Measurements from ENCODE around the gene FAM170B.

Gene FAM170B

GRCh38 chr10:49139028-49139845 lies 5.4 kb upstream of the FAM170B start:
- H3K9ac ChIP-seq (ENCODE audit: low read length), result no peak overlapping the region

GRCh38 chr10:49138361-49138891 lies 4.6 kb upstream of the FAM170B start:
- H3K36me3 ChIP-seq (ENCODE audit: control insufficient read depth in 1 of 2, insufficient read depth in 2 of 2, low read length in 2 of 2), result no peaks in the 10 kb centered on the region
- H3K18ac ChIP-seq (ENCODE audit: low read length), result no peak overlapping the region
- WGBS (ENCODE audit: extremely low coverage, insufficient coverage, insufficient read length), result no CpG with 5 or more reads among the region's 7 CpGs
- no peak overlapping the region for H3K23ac ChIP-seq (ENCODE audit: low read length)
- no peak overlapping the region for H3K4me2 ChIP-seq (ENCODE audit: low read length)
- no peak overlapping the region for H2BK5ac ChIP-seq (ENCODE audit: low read depth, low read length, poor library complexity)
- H3K4me1 ChIP-seq (ENCODE audit: control insufficient read depth in 1 of 2, insufficient read depth in 2 of 2, low read length in 2 of 2), result no peaks in the 10 kb centered on the region
- no peaks in the 10 kb centered on the region for H3K27me3 ChIP-seq (ENCODE audit: insufficient read depth, low read length)
- no peak overlapping the region for H3K4ac ChIP-seq (ENCODE audit: low read depth, low read length)
- H3K79me2 ChIP-seq (ENCODE audit: control insufficient read depth, insufficient read depth, low read length, poor library complexity), result no peaks in the 10 kb centered on the region
- no peak for DNase-seq
- no peak overlapping the region for H2BK120ac ChIP-seq (ENCODE audit: insufficient read depth, low read length, poor library complexity)
- H3K14ac ChIP-seq (ENCODE audit: low read length), result no peak overlapping the region
- no peak overlapping the region for H2AFZ ChIP-seq (ENCODE audit: insufficient read depth, low read length, poor library complexity)
- H3K9me3 ChIP-seq (ENCODE audit: insufficient read depth, low read depth, low read length), result no peaks in the 10 kb centered on the region
- H3K27ac ChIP-seq (ENCODE audit: low read depth, low read length), result no peak overlapping the region
- H3K79me1 ChIP-seq (ENCODE audit: low read length), result no peaks in the 10 kb centered on the region
- no peak overlapping the region for H2AK5ac ChIP-seq (ENCODE audit: low read length)
- no peak overlapping the region for H2BK12ac ChIP-seq (ENCODE audit: low read length)
- no peak overlapping the region for H4K12ac ChIP-seq (ENCODE audit: low read depth, low read length)
- no peak overlapping the region for H3K4me3 ChIP-seq (ENCODE audit: low read depth, low read length)
- no peak overlapping the region for H3K9ac ChIP-seq (ENCODE audit: low read length)
- H4K91ac ChIP-seq (ENCODE audit: low read depth, low read length), result no peak overlapping the region
- H4K8ac ChIP-seq (ENCODE audit: low read depth, low read length), result no peak overlapping the region

More at GRCh38 chr10:49139028-49139845, 5.4 kb upstream of the FAM170B start:
- Histone ChIP-seq H4K12ac (ENCODE audit: low read depth, low read length) (no peak overlapping the region), H4K8ac (ENCODE audit: low read depth, low read length) (no peak overlapping the region), H3K23ac (ENCODE audit: low read length) (no peak overlapping the region), H3K14ac (ENCODE audit: low read length) (no peak overlapping the region), H4K91ac (ENCODE audit: low read depth, low read length) (no peak overlapping the region), H3K4me1 (ENCODE audit: control insufficient read depth in 1 of 2, insufficient read depth in 2 of 2, low read length in 2 of 2) (no peaks in the 10 kb centered on the region), H3K9me3 (ENCODE audit: insufficient read depth, low read depth, low read length) (no peaks in the 10 kb centered on the region), H2AK5ac (ENCODE audit: low read length) (no peak overlapping the region), H3K27me3 (ENCODE audit: insufficient read depth, low read length) (no peaks in the 10 kb centered on the region), H2BK5ac (ENCODE audit: low read depth, low read length, poor library complexity) (no peak overlapping the region), H3K79me1 (ENCODE audit: low read length) (no peaks in the 10 kb centered on the region), H3K18ac (ENCODE audit: low read length) (no peak overlapping the region), H2AFZ (ENCODE audit: insufficient read depth, low read length, poor library complexity) (no peak overlapping the region), H3K79me2 (ENCODE audit: control insufficient read depth, insufficient read depth, low read length, poor library complexity) (no peaks in the 10 kb centered on the region), H3K27ac (ENCODE audit: low read depth, low read length) (no peak overlapping the region), H3K4me2 (ENCODE audit: low read length) (no peak overlapping the region), H2BK12ac (ENCODE audit: low read length) (no peak overlapping the region), H3K4me3 (ENCODE audit: low read depth, low read length) (peak overlapping the region; percentile 14), H3K36me3 (ENCODE audit: control insufficient read depth in 1 of 2, insufficient read depth in 2 of 2, low read length in 2 of 2) (no peaks in the 10 kb centered on the region), H3K4ac (ENCODE audit: low read depth, low read length) (no peak overlapping the region), H2BK120ac (ENCODE audit: insufficient read depth, low read length, poor library complexity) (no peak overlapping the region)
- DNase-seq, result peak in 1 of 2 donors; percentile 4
- WGBS (ENCODE audit: extremely low coverage, insufficient coverage, insufficient read length), result no CpG with 5 or more reads among the region's 8 CpGs

- no peak overlapping the region for H3K4me2 ChIP-seq (ENCODE audit: low read length)
- no peak overlapping the region for H2AFZ ChIP-seq (ENCODE audit: insufficient read depth, low read length, poor library complexity)
- no CpG with 5 or more reads among the region's 1 CpG for WGBS (ENCODE audit: extremely low coverage, insufficient coverage, insufficient read length)
- no peak overlapping the region for H3K14ac ChIP-seq (ENCODE audit: low read length)
- no peaks in the 10 kb centered on the region for H3K27me3 ChIP-seq (ENCODE audit: insufficient read depth, low read length)
- H2BK12ac ChIP-seq (ENCODE audit: low read length), result no peak overlapping the region
- H3K9ac ChIP-seq (ENCODE audit: low read length), result no peak overlapping the region
- no peaks in the 10 kb centered on the region for H3K4me1 ChIP-seq (ENCODE audit: control insufficient read depth in 1 of 2, insufficient read depth in 2 of 2, low read length in 2 of 2)
- H3K18ac ChIP-seq (ENCODE audit: low read length), result no peak overlapping the region
- no peak overlapping the region for H4K12ac ChIP-seq (ENCODE audit: low read depth, low read length)
- H3K4ac ChIP-seq (ENCODE audit: low read depth, low read length), result no peak overlapping the region
- peaks cover 5% of the 10 kb centered on the region for H3K9me3 ChIP-seq (ENCODE audit: insufficient read depth, low read depth, low read length)
- H2AK5ac ChIP-seq (ENCODE audit: low read length), result no peak overlapping the region
- no peak for DNase-seq
- no peak overlapping the region for H3K27ac ChIP-seq (ENCODE audit: low read depth, low read length)
- H3K23ac ChIP-seq (ENCODE audit: low read length), result no peak overlapping the region
- no peak overlapping the region for H4K8ac ChIP-seq (ENCODE audit: low read depth, low read length)
- H3K36me3 ChIP-seq (ENCODE audit: control insufficient read depth in 1 of 2, insufficient read depth in 2 of 2, low read length in 2 of 2), result no peaks in the 10 kb centered on the region
- H2BK5ac ChIP-seq (ENCODE audit: low read depth, low read length, poor library complexity), result no peak overlapping the region
- H3K79me1 ChIP-seq (ENCODE audit: low read length), result no peaks in the 10 kb centered on the region
- H3K4me3 ChIP-seq (ENCODE audit: low read depth, low read length), result no peak overlapping the region
- H2BK120ac ChIP-seq (ENCODE audit: insufficient read depth, low read length, poor library complexity), result no peak overlapping the region
- H4K91ac ChIP-seq (ENCODE audit: low read depth, low read length), result no peak overlapping the region
- H3K79me2 ChIP-seq (ENCODE audit: control insufficient read depth, insufficient read depth, low read length, poor library complexity), result no peaks in the 10 kb centered on the region
These were observed 2.7 kb upstream of the FAM170B start for GRCh38 chr10:49136525-49136924.

DNA sequence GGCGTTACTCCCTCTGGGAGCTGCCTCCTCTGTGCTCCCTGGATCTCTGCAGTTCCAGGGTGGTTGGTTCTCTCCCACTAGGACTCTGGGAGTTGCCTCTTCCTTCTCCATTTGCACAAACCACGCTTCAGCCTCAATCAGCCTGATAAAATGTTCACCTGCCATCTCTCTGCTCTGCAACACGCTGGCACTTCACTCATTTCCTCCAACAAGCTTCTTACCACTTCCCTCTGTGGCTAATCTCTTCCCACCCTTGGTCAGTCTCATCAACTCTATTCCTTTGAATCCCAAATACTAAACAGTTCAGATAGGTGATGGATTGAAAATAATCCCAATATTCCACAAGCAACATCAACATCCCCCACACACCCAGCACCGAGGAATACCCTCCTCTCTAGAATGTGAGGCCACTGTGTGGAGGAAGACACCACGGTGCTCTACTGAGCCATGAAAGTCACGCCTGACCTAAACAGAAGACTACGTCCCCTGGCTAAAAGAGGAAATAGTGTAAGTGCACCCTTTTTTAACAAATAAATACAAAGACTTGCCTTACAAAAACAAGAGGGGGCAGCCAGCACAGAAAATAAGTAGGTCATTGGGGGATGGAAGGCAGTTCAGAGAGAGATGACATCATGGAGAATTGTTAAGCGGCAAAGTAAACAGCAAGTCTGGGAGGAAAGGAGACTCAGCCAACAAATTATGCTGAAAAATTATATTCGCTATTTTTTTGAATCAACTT lies 1.9 kb upstream of the FAM170B start:
- no peaks in the 10 kb centered on the region for H3K36me3 ChIP-seq (ENCODE audit: control insufficient read depth in 1 of 2, insufficient read depth in 2 of 2, low read length in 2 of 2)
- no peak overlapping the region for H4K8ac ChIP-seq (ENCODE audit: low read depth, low read length)
- H4K91ac ChIP-seq (ENCODE audit: low read depth, low read length), result no peak overlapping the region
- H3K14ac ChIP-seq (ENCODE audit: low read length), result no peak overlapping the region
- no peak overlapping the region for H2AFZ ChIP-seq (ENCODE audit: insufficient read depth, low read length, poor library complexity)
- H3K4me3 ChIP-seq (ENCODE audit: low read depth, low read length), result no peak overlapping the region
- WGBS (ENCODE audit: extremely low coverage, insufficient coverage, insufficient read length), result no CpG with 5 or more reads among the region's 9 CpGs
- no peak overlapping the region for H2BK12ac ChIP-seq (ENCODE audit: low read length)
- H3K27me3 ChIP-seq (ENCODE audit: insufficient read depth, low read length), result no peaks in the 10 kb centered on the region
- no peak overlapping the region for H3K9ac ChIP-seq (ENCODE audit: low read length)
- H3K23ac ChIP-seq (ENCODE audit: low read length), result no peak overlapping the region
- no peak overlapping the region for H2AK5ac ChIP-seq (ENCODE audit: low read length)
- H3K9me3 ChIP-seq (ENCODE audit: insufficient read depth, low read depth, low read length), result peaks cover 5% of the 10 kb centered on the region
- no peak overlapping the region for H3K27ac ChIP-seq (ENCODE audit: low read depth, low read length)
- DNase-seq, result no peak
- H3K18ac ChIP-seq (ENCODE audit: low read length), result no peak overlapping the region
- no peak overlapping the region for H3K4me2 ChIP-seq (ENCODE audit: low read length)
- H3K4me1 ChIP-seq (ENCODE audit: control insufficient read depth in 1 of 2, insufficient read depth in 2 of 2, low read length in 2 of 2), result no peaks in the 10 kb centered on the region
- H2BK120ac ChIP-seq (ENCODE audit: insufficient read depth, low read length, poor library complexity), result no peak overlapping the region
- H3K79me2 ChIP-seq (ENCODE audit: control insufficient read depth, insufficient read depth, low read length, poor library complexity), result no peaks in the 10 kb centered on the region
- H3K4ac ChIP-seq (ENCODE audit: low read depth, low read length), result no peak overlapping the region
- H3K79me1 ChIP-seq (ENCODE audit: low read length), result no peaks in the 10 kb centered on the region
- H2BK5ac ChIP-seq (ENCODE audit: low read depth, low read length, poor library complexity), result no peak overlapping the region
- no peak overlapping the region for H4K12ac ChIP-seq (ENCODE audit: low read depth, low read length)
